PC-3 (cell line): Measurements from ENCODE around the gene ACAP3.

Source experiments
- CTCF ChIP-seq: fragments of 300-600 bp; sonication (generic); conservative IDR thresholded peaks from 2 replicates; pipeline ENCODE4 v1.5.1; 2017; ENCODE audit warnings: antibody characterized with exemption, low read depth, mild to moderate bottlenecking, low read length
- EZH2 ChIP-seq: fragments of 300-600 bp; sonication (generic); IDR thresholded peaks from one replicate; pipeline ENCODE4 v1.6.1; 2017; ENCODE audit warnings: antibody characterized with exemption, mild to moderate bottlenecking, low read length; ENCODE audit not compliant: unreplicated experiment
- EZH2phosphoT487 ChIP-seq: fragments of 300-600 bp; sonication (generic); IDR thresholded peaks from 2 replicates; pipeline ENCODE4 v1.6.1; 2018; ENCODE audit warnings: mild to moderate bottlenecking, antibody characterized with exemption, low read length, borderline replicate concordance

- no peak for TF ChIP-seq EZH2phosphoT487
- no peak for TF ChIP-seq CTCF
- no peak for TF ChIP-seq EZH2
Observed at GRCh38 chr1:1315435-1315954, 7.8 kb upstream of the ACAP3 start.
